GM19328 (cell line): Measurements from ENCODE around the gene PCNX2.

ENCODE experiments used
- ATAC-seq: cut with Tn5 transposase; IDR thresholded peaks from one replicate; pipeline ENCODE4 v1.9.1; 2021; ENCODE audit warnings: mild to moderate bottlenecking, moderate library complexity; ENCODE audit not compliant: unreplicated experiment

PCNX2 gene

DNA sequence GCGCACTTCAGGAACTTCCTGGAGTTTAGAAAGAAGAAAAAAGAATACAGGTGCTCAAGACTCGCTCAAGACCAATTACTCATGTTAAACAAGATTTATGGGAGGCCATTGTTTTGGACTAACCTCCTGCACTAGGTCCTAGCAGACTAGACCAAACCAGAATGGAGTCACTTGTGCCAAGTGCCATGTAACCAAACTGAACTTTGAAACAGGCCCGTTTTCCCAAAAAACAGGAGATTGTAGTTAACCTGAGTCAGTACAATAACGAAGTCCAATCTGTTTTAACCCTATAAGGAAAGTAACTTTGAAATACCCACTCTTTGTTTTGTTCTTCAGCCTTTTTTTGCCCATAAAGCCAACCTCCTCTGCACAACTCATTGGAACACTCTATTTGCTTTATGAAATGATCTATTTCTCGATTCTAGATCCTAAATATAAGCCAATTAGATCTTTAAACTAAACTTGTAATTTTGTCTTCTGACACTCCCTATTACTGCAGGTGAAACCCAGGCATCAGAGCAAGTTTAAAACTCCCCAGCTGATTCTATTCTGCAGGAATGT, 345.8 kb downstream of the PCNX2 start:
- no peak for ATAC-seq

DNA sequence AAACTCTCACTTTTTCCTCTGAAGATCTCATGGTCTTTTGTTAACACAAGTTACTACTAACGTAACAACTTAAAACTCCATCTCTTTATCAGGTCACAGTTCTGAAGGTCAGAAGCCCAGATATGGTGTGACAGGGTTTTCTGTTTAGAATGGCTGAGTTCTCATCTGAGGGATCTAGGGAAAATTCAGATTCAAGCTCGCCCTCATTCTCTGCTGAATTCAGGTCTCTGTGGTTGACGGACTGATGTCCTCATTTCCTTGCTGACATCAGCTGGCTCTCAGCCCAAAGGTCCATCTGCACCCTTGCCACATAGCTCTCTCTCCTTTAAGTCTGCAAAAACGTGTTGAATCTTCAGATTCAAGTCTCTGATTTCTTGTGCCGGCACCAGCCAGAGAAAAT, 351.2 kb downstream of the PCNX2 start:
- no peak for ATAC-seq

DNA sequence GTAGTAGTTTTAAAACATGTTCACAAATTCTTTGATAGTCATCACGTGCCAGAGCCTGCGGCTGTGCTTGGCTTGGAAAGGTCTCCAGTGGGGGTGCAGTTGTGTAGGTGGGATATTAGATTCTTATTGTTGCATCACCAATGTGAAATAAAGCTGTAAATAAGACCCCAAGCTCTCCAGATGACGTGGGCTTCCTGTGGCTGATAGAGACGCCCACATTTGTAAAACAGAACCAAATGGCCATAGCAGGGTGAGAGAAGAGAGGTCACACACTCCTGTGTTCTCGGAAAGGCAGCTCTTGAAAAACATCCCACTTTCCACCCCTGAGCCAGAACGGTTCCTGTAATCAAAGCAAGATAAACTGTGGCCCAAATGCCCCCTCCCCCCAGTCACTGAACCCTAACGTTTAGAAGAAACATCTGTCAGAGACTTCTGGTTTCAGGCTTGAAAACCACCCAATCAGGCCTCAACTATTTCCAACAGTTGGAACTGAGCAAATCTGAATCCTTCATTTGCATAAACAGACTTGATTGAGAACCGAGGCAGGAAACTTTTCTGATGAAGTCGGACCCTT, 351.8 kb downstream of the PCNX2 start:
- ATAC-seq, result no peak

DNA sequence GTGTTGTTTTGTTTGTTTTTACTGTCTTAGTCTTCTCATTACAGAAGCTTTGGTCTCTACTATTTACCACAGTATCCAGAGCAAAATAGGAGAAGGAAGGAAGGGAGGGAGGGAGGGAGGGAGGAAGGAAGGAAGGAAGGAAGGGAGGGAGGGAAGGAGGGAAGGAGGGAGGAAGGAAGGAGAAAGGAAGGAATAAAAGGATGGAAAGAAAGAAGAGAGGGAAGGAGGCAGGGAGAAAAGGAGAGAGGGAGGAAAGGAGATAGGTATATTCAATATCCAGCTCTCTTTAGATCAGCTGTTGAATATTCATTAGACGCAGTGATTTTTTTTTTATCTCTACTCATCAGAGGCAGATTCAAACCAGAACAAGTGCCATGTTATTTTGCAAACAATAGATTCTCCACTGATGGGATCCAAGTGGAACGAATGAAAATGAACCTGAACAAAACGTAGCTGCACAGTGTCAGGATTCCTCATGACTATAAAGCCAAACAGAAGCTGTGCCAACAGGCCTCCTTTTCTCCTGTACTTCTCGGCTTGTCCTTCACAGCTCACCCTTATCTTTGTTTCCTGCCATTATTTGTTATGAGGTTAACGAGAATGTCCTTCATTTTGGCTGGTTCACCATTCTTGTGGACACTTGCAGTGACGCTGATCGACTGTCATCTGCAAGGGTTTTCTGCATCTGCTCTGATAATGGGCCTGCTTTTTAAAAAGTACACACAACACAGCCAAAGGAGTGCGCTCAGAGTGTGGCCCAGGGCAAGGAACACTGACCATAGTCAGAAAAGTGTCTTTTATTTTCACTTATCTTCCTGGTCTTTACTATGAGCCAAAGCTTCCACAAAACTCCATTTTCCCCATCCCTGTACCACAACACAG, 352.9 kb downstream of the PCNX2 start:
- no peak for ATAC-seq

DNA sequence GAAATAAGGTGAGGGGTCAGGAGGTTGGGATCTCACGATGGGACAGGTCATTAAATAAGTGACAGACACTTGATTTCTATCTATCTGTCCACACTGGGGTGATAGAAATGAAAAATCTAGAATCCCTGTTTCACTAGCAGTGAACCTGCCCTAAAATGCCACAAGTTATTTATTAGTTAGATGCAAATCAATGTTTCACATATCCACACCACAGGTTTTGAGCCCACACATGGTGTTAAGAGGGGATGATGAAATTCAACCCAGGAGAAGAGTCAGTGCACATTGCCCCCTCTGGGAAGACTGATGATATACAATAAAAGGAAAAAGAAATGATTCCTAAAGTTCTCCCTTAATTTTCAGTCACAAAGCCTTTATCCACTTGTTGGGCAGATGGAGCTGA, 355.3 kb downstream of the PCNX2 start:
- ATAC-seq, result no peak

DNA sequence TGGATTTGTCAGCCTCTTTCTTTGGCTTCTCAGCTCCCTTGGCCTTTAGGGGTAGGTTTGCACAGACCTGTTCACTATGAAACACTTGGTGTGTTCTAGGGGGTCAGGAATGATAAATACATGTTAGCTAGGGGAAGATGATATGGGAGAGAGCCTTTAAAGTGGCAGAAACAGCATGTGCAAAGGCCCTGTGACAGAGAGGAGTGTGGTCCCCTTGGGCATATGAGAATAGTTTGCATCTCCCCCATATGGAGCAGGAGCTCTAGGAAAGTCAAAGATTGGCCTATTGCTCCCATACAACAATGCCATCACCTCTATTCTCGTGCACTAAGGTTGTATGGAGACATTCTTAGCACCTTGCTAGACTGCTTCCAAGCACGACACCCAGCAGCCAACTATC, 355.8 kb downstream of the PCNX2 start:
- no peak for ATAC-seq

DNA sequence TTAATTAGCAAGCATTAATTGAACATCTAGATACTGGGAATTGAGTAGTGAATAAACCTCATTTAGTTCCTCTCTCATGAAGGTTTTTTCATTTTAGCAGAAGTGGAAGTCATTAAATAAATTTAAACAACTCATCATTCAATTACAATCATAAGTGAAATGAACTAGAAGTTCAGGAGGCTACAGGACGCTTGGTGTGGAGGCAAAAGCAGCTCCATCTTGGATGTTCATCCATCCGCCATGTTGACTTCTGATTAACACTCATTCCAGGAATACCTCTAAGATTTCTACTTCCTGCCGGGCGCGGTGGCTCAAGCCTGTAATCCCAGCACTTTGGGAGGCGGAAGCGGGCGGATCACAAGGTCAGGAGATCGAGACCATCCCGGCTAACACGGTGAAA, 356.6 kb downstream of the PCNX2 start:
- no peak for ATAC-seq

DNA sequence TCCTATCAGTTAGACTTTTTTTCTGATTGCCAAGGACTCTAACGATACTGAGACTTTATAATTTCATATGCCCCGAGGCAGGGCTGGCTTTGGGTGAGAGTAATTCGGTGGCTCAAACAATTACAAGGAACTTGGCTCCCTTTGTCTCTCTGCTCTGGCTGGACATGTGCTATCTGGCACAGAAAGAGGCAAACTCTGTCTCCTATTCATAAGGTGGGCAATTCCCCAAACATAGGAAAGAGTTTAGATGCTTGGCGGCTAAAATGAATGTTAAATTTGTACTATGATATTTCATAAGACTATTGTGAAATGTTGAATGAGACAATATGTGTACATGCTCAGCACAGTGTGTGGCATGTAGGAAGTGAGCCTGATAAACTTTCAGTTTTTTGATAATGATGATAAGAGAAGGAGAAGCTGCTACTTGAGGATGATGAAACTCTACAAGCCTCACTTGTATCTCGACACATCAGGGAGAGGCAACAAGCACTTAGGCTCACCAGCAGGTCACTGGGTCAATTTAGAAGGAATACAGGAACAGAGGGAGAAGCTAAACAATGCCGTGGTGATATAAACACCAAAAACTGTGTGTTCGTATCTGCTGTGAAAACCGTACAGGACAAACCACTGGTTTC, 357.7 kb downstream of the PCNX2 start:
- no peak for ATAC-seq

DNA sequence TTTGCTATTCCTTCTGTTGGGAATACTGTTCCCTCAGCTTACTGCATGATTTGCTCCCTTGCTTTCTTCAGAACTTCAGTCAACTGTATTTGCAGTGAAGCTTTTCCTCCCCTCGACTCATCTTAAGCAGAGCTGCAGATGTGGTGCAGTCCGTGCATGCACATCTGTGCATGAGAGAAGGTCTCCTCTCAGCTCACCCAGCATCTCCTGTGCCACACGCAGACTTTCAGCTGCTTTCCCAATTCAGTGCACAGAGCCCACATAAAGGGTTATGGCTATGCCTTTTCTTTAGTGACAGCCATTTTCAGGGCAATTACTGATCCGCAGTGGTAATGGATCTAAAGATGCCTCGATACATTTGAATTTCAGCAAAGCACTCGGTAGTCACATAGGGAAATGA, 358.6 kb downstream of the PCNX2 start:
- ATAC-seq, result no peak
